K562 (cell line): ENCODE data around the gene MTMR10. TPM values are rescaled to one million over a fixed set of nuclear protein-coding genes. Genes with fewer than 3 reads are reported as not detected.

ENCODE experiments used
- ATAC-seq: fragments of 200-7000 bp; cut with Tn5 transposase; 3 replicates; pipeline ENCODE4 v1.9.1; 2020; ENCODE audit warnings: moderate library complexity
- BruUV-seq: library from RNA; stranded (reverse); fragments of 400-500 nt; replicated peaks from 2 replicates; lab custom pipeline; 2021; lab: Mats Ljungman, UMichigan
- CTCF ChIA-PET: fragments of 300-600 bp; formaldehyde crosslinking; extraction: SDS; loops from one replicate; lab custom pipeline; 2021; ENCODE audit warnings: low intra/inter-chr PET ratio; lab: Yijun Ruan, JAX
- POLR2A ChIA-PET: fragments of 300-600, 350-650 bp; sonication (Branson Sonifier 250); formaldehyde crosslinking; extraction: SDS; loops from one replicate; lab custom pipeline; 2021; ENCODE audit warnings: antibody characterized with exemption, inconsistent platforms; lab: Yijun Ruan, JAX
- DNase-seq, 4 experiments: peaks; one replicate each; pipeline versions ENCODE4 v3.0.0 to v3.0.0-alpha.2; 2011 to 2018; ENCODE audit warnings: low spot score in 3 of 4, mixed read lengths in 3 of 4; ENCODE audit errors: extremely low read depth in 1 of 4
- FAIRE-seq: peaks from 2 replicates; lab custom pipeline; 2011; peaks lifted over from hg19 to GRCh38; lab: Jason Lieb, UNC
- H2AFZ ChIP-seq: 2 replicates; pipeline ENCODE4 v1.6.0; 2011; ENCODE audit warnings: low read depth, low read length, control low read depth, inconsistent platforms
- H3K27ac ChIP-seq: fragments of 200-600 bp; 3 replicates; pipeline ENCODE4 v1.8.0; 2011; ENCODE audit warnings: low read depth, mild to moderate bottlenecking, control low read depth, inconsistent platforms, low read length, moderate library complexity, mixed read lengths; ENCODE audit errors: extremely low read depth
- H3K27me3 ChIP-seq, 2 experiments: fragments of 300-600 bp in 1 of 2; 2 replicates in 1 of 2; 3 replicates in 1 of 2; pipeline versions ENCODE4 v1.6.0 to v1.8.0; 2011; ENCODE audit warnings: inconsistent platforms in 2 of 2, low read length in 2 of 2, mild to moderate bottlenecking in 1 of 2, mixed read lengths in 1 of 2, moderate library complexity in 1 of 2; ENCODE audit not compliant: control insufficient read depth in 2 of 2, insufficient read depth in 2 of 2
- H3K36me3 ChIP-seq: fragments of 300-600 bp; 3 replicates; pipeline ENCODE4 v1.8.0; 2011; ENCODE audit warnings: mild to moderate bottlenecking, low read length, inconsistent platforms; ENCODE audit not compliant: control insufficient read depth, insufficient read depth
- H3K4me1 ChIP-seq, 2 experiments: fragments of 200-600 bp in 1 of 2; replicated peaks in 1 of 2; 2 replicates in 1 of 2; 3 replicates in 1 of 2; pipeline versions ENCODE4 v1.5.1 to v1.8.0; 2011; ENCODE audit warnings: inconsistent platforms in 2 of 2, low read length in 2 of 2, mild to moderate bottlenecking in 1 of 2, mixed read lengths in 1 of 2, moderate library complexity in 1 of 2; ENCODE audit not compliant: control insufficient read depth in 2 of 2, insufficient read depth in 2 of 2
- H3K4me2 ChIP-seq: 2 replicates; pipeline ENCODE4 v1.6.1; 2011; ENCODE audit warnings: low read length, control low read depth, inconsistent platforms, mixed read lengths; ENCODE audit not compliant: insufficient read depth
- H3K4me3 ChIP-seq: fragments of 200-600 bp; sonication (generic), shearing (Covaris generic); 2 replicates; pipeline ENCODE4 v1.5.1; 2016; ENCODE audit warnings: control low read depth, inconsistent platforms
- H3K79me2 ChIP-seq: fragments of 200-600 bp; 3 replicates; pipeline ENCODE4 v1.8.0; 2011; ENCODE audit warnings: low read length, inconsistent platforms; ENCODE audit not compliant: control insufficient read depth, insufficient read depth
- H3K9ac ChIP-seq, 2 experiments: 2 replicates each; pipeline versions ENCODE4 v1.6.0 to v1.6.1; 2011; ENCODE audit warnings: low read depth in 2 of 2, low read length in 2 of 2, control low read depth in 1 of 2, inconsistent platforms in 1 of 2, mild to moderate bottlenecking in 1 of 2, mixed read lengths in 1 of 2; ENCODE audit not compliant: insufficient read depth in 1 of 2
- H3K9me1 ChIP-seq: one replicate; pipeline ENCODE4 v1.6.0; 2011; ENCODE audit warnings: inconsistent platforms, mild to moderate bottlenecking, low read length, moderate library complexity; ENCODE audit not compliant: control insufficient read depth, insufficient read depth
- H3K9me3 ChIP-seq: replicated peaks from 2 replicates; pipeline ENCODE4 v1.5.1; 2011; ENCODE audit warnings: low read depth, low read length, inconsistent platforms; ENCODE audit not compliant: control insufficient read depth, insufficient read depth
- H4K20me1 ChIP-seq: replicated peaks from 2 replicates; pipeline ENCODE4 v1.6.1; 2011; ENCODE audit warnings: low read length, inconsistent platforms, mixed read lengths; ENCODE audit not compliant: control insufficient read depth, insufficient read depth
- CHD7 ChIP-seq: fragments of 200-600 bp; sonication (generic); IDR thresholded peaks from one replicate; pipeline ENCODE4 v1.6.1; 2012; ENCODE audit warnings: mild to moderate bottlenecking, low read depth, low read length, inconsistent platforms
- COPS2 ChIP-seq: fragments of 450-650 bp; conservative IDR thresholded peaks from 2 replicates; pipeline ENCODE4 v1.6.1; 2016; ENCODE audit warnings: mild to moderate bottlenecking, moderate library complexity
- ZBTB33 ChIP-seq: sonication (generic); formaldehyde crosslinking; IDR thresholded peaks from 2 replicates; pipeline ENCODE4 v1.8.1; 2023; ENCODE audit warnings: mild to moderate bottlenecking, missing genetic modification reagents
- WGBS: fragments of 100-300 bp; shearing (Covaris generic); methylation state at CpG from one replicate; pipeline ENCODE4 v1.1.6; 2016; ENCODE audit warnings: low coverage, mixed read lengths; ENCODE audit not compliant: insufficient coverage; ENCODE audit errors: missing lambda C conversion rate; 5-methylcytosine and 5-hydroxymethylcytosine counted together
- in situ Hi-C: fragments of 300-500 bp; cut with MboI; formaldehyde crosslinking; loops from 4 replicates; pipeline ENCODE4 v1.15.0; 2018; ENCODE audit warnings: inconsistent platforms, mixed read lengths
- intact Hi-C: fragments of 100-400 bp; cut with micrococcal nuclease; formaldehyde crosslinking; loops from 2 replicates; pipeline ENCODE4 v1.14.2; 2022
- polyA plus RNA-seq, 8 experiments: library from polyadenylated mRNA; depleted of rRNA in 4 of 8; stranded (reverse) in 5 of 8; unstranded in 3 of 8; fragments of >200 nt; fragmentation: Nextera tagmentation in 2 of 8; fragmentation: Illumina TruSeq in 1 of 8; extraction: Ambion mirVana in 2 of 8; extraction: Trizol in 1 of 8; gene quantifications; 2 replicates each; pipeline versions ENCODE4 v1.2.1 to v1.2.3, GENCODE V29; 2011 to 2014; ENCODE audit warnings: inconsistent platforms in 1 of 8, missing spikeins in 1 of 8
- total RNA-seq, 7 experiments: library from RNA; depleted of rRNA in 6 of 7; stranded (reverse); fragments of >200 nt in 6 of 7; fragmentation: Illumina TruSeq in 2 of 7; extraction: Trizol in 2 of 7; gene quantifications; 2 replicates each; pipeline versions ENCODE4 v1.2.1 to v1.2.3, GENCODE V29; 2011 to 2021; ENCODE audit warnings: low replicate concordance in 1 of 7

MTMR10 gene
- total and polyA plus RNA-seq, 9 of the 15 experiments (the other 6 are each of a cell fraction or from before 2014, with no cell fraction given), result 1.6 to 6.8 (median 4.8) TPM

DNA sequence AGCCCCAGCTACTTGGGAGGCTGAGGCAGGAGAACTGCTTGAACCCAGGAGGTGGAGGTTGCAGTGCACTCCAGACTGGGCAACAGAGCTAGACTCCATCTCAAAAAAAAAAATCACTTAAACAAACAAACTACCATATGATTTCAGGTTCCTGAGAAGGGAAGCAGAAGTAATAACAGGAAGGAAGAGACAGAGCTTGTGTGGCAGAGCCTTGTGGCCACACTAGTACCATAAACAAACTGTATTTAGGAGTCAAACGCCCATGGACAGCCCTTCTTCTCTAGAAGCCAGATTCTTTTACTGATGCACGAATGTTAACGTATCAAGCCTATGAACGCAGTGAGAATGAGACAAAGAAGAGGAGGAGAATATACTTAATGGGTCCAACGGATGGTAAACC, 12.0 kb downstream of the MTMR10 start:
- H3K36me3 ChIP-seq, result peaks cover 4% of the 10 kb centered on the region; the same call in 2 of the 3 replicates
- no peak overlapping the region for H3K4me3 ChIP-seq
- POLR2A ChIA-PET, result interaction anchor here (1.7 kb wide), 1 partner anchor 12 kb away, joined by 3 read pairs; the partner anchor contains the start of gene MTMR10
- intact Hi-C loops (no loop called here), in situ Hi-C loops (no loop called here)
- H2AFZ ChIP-seq, result no peak overlapping the region
- whole genome bisulfite sequencing, result 88% methylated on average over 5 of the region's 5 CpGs
- peaks cover 0 to 3% of the 10 kb centered on the region in 2 experiments; a peak in 1 of 5 replicates for H3K4me1 ChIP-seq
- no peaks in the 10 kb centered on the region for H3K27me3 ChIP-seq
- H3K9me1 ChIP-seq, result no peaks in the 10 kb centered on the region
- BruUV-seq, result no TSS peak
- FAIRE-seq (no peak), ATAC-seq (no peak), DNase-seq (no peak)
- H3K9ac ChIP-seq, result no peak overlapping the region
- H4K20me1 ChIP-seq, result peaks cover 13% of the 10 kb centered on the region
- H3K27ac ChIP-seq, result no peak overlapping the region
- no peak for TF ChIP-seq CHD7
- TF ChIP-seq COPS2, result no peak
- TF ChIP-seq ZBTB33, result 0 out of 2 replicates have a peak, but pooled peaks have one; percentile 21
- H3K79me2 ChIP-seq, result no peaks in the 10 kb centered on the region
- CTCF ChIA-PET, result no interaction called here
- H3K4me2 ChIP-seq, result no peak overlapping the region
- no peaks in the 10 kb centered on the region for H3K9me3 ChIP-seq
